NCI-H345 treated with DMSO at 0.1 percent for 48 hours (cell line): ENCODE results near the gene MICU1.
"Not testable (repeated sequence)": the region's sequence is repeated elsewhere in the genome, so short reads cannot be mapped to it uniquely, and the experiment has no call there.

Experiments used
- DNase-seq: peaks from one replicate; lab custom pipeline; 2025; ENCODE audit not compliant: unreplicated experiment; lab: John Stamatoyannopoulos, UW

MICU1 gene

DNA sequence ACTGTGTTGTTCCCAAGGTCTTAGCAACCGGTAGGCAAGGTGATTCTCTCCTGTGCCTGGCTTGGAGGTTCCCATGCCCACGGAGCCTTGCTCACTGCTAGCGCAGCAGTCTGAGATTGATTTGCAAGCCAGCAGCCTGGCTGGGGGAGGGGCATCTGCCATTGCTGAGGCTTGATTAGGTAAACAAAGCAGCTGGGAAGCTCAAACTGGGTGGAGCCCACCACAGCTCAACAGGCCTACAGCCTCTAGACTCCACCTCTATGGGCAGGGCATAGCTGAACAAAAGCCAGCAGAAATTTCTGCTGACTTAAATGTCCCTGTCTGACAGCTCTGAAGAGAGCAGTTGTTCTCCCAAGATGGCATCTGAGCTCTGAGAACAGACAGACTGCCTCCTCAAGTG is 230.3 kb downstream of the MICU1 start:
- not testable (repeated sequence) for DNase-seq

DNA sequence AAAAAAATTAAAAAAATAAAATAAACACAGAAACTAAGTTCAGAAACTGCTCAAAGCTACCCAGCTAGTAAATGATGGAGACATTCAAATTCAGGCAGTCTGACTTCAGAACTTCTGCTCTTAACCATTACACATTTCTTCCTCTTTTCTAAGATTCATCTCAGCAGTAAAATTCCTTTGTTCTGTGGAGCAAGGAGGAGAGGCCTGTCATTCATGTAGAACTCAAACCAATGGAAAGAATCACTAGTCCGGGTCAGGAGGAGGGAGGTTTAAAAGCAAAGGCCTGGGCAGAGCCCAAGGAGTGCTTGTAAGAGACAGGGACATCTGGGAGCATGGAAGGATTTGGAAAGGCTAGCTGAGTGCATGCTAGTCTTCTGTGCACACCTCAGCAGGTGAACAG is 233.3 kb downstream of the MICU1 start:
- no peak for DNase-seq

DNA sequence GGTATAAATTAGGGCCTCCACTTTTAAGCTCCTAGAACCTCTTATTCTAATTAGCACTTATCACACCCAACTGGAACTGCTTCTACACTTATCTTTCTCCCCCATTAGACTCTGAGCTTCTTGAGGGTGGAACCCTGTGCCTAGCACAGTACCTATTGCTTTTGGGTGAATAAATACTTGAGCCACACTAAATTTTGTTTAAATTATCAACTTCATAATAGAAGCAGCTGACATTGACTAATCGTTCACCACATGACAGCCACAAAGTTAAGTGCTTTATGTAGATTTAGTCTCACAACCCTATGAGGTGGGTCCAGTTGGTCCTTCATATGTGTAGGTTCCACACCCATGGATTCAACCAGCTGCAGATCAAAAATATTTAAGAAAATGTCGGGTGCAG is 235.1 kb downstream of the MICU1 start:
- no peak for DNase-seq

DNA sequence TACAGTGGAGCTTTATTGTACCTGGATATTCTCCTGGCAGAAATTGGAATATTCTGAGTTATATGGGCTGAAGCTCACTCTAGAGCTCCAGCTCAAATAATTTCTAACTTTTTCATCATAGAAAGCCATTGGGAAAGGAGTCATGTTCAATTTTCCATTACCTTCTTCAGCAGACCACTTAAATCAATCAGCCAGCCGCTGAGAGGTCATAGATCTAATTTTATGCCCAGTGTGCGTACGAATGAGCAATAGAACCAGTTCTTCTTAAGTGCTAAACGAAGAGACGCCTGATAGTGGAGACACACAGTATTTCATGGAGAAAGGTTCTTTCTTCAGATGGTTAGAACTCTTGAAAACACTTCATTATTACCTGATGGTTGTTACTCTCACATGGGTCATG is 236.2 kb downstream of the MICU1 start:
- no peak for DNase-seq

DNA sequence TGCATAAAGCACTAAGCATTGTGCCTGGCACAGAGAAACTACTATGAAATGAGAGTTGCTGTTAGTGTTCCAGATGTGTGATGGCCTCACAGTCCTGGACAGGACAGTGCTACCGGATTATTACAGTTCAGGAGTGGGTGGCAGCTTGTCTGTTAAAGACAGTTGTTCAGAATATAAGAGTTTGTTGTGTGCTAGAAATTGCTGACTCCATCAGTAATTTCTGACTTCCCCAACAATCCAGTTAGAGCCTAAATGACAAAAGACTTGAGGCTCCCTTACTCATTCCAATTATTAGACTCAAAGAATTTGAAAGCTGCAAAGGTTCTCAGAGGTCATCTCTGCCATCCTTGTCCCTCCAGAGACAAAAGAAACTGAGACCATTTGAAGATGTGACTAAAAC is 236.9 kb downstream of the MICU1 start:
- no peak for DNase-seq

DNA sequence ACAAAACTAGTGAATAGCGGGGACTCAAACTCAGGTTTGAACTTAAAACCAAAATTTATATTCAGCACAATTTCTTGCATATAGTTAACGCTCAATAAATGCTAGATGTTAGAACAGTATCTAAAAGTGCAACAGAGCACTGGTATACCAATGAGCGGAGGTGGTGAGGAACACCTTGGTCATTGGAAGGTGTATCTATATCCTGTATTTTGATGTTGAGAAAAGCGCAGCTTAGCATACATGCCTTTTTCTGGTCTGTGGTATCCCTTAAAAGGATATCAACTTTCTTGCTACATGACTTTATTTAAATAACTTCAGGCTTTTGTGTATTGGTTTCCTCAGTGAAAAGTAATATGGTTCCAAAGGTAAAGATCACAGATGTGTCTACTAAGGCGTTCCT is 237.8 kb downstream of the MICU1 start:
- no peak for DNase-seq

DNA sequence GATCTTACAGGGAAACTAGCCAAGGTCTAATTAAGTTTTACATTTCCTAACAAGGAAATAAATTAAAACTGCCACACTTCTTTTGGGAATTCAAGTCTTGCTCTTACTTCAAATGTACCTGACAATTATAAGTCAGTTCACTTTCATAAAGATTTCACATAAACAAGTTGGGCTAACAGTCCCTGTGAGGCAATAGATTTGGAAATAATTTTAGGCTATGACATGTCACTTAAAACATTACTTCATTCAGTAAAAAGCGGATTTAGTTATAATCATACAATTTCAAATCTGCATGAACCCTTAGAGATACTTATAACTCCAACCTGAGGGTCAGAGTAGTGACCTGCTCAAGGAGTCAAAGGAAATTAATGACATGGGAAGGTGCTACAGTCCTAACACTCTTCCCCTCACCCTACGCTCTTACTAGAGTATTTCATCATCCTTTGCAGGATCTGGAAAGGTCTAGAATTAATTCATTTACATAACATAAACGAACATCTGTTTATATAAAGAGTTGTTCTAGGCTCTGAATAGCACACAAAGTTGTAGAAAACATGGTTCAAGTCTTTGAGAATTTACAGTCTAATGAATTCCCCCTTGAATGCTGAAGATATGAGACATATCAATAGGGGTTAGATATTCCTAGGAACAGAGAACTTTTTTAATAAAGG is 238.8 kb downstream of the MICU1 start:
- DNase-seq, result no peak

DNA sequence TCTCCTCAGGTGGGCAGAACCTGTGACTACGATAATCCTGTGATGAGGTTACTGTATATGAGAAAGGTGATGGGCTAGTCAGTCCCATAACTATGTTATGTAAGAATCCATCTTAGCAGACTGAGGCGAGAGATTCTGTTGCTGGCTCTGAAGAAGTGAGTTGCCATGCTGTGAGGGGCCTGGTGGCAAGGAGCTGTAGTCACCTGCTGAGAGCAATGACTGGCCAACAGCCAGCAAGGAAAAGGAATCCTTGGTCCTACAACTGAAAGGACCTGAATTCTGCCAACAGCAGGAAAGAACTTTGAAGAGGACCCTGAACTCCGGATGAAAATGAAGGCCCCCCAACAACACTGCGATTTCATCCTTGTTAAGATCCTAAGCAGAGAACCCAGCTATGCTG is 240.2 kb downstream of the MICU1 start:
- DNase-seq, result no peak

DNA sequence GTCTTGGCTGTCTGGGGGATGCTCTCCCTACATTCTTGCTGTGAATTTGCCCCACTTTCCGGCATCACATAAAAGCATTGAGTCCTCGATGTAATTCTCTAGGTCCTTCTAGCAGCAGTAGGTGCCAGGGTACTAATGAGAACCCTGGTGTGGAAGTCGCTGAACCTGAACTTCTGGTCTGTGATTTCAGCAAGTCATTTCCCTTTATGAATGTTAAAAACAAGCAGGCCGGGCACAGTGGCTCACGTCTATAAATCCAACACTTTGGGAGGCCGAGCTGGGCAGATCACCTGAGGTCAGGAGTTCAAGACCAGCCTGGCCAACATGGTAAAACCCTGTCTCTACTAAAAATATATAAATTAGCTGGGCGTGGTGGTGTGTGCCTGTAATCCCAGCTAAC is 240.9 kb downstream of the MICU1 start:
- DNase-seq, result not testable (repeated sequence)

DNA sequence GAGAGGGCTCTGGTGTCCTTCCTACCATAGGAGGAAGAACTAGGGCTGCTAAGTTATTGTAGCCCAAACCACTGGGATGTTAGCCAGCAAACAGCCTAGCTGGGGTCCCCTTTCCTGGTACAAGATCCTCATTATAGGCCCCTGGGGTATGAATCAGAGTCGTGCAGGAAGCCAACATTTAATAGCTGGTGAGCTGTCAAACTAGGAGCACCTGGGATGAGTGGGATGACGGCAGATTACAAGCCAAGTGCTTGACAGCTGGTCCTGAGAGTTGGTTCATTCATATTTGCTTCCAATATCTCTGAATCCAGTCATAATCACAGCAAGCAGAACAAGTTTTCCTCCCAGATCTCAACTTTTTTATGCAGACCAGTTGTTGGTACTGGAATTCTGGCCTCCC is 246.1 kb downstream of the MICU1 start:
- DNase-seq, result no peak

DNA sequence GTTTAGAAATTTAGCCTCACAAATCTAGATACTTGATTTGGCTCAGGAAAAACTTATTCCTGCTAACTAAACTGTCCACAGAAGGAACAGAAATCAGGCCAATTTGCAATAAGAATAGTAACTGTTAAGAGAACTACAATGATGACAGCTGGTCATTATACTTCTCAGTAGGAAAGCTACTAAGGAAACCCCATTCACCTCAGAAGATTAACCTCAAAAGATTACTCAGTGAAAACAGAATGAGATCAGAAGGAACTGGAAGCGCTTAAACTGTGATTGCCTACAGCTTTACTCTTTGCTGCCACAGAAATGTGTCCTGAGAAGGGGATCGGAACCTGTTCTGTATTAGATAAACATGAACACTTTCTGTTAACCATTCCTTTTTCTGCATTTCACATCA is 246.8 kb downstream of the MICU1 start:
- DNase-seq, result no peak

DNA sequence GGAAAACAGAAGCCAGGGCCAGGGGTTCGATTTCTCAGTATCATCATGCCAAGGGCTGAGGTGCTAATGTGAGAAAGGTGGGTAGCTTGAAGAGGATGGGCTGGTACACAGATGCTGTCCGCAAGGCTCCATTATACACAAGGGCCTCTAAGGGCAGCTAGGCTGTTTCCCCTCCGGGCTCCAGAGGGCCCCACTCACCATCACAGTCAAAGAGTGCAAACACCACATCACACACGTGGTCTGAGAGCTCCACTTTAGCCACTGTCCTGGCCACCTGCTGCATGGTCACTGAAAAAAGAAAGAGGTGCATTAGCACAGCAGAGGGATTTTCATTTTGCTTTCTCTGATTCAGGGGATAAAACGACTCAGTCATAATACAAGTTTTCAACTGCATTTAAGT is 250.3 kb downstream of the MICU1 start:
- no peak for DNase-seq

DNA sequence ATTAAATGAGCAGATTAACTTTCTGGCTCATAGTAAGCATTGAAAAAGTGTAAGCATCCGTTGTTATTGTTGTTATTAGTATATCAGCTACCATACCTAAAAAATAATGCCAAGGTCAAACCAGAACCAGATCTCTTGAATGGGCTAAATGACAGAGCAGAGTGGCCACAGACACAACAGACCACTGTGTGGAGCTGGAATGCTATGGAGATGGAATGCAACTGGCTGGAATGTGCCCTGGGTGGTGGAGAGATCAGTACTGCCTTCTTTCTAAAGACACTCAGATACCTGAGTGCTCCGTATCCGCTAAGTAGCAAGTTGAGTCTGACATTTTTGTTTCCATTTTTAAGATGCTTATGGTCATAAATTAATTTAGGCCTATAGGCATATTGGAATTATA is 250.7 kb downstream of the MICU1 start:
- DNase-seq, result no peak

DNA sequence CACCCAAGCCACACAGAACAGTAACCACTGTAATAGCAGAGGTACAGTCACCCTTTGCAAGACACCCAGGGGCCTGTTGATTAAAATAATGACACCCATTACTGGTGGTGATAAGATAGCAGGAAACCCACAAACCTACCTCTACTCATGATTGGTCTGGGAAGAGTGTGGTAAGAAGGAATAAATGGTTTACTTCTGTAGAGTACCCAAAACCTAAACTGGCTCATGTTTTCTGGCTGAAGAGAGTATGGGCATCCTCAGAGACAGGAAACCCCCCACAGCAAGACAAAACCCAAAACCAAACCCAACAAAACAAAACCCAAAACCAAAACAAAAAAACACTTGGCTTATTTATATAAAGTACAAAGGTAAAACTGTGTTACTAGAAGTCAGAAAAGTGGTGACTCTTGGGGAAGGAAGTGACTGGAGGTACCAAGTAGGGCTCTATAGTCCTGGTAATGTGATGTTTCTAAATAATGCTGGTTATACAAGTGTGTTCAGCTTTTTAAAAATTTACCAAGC is 255.6 kb downstream of the MICU1 start:
- DNase-seq, result no peak

DNA sequence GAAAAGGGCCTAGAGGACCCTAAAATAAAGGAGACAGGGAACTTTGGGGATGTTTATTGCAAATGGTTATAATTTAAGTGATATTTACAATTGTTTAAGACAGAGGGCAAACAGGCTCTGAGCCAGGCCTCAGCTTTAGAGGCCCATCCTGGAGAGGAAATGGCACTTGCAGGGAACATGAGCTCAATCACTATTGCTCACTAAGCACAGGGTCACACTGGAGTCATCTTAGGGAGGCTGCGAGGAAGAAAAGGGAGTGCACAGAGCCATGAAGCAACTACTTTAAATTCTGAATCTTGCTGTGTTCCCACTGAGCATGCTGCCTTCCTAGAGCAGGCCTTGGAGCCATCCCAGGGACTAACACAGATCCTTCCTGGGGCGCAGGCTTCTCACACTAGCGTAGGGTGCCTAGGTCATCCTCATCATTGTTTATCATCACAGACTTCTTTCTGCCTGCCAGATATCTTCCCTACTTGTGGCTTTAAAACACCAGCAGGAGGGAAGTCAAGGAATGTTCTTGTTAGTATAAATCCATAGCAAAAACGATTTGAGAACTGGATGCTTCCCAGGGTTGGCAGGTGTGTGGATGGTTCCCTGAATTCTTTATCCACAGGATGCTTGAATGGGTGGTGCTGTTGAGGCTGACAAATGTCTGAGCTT is 258.4 kb downstream of the MICU1 start:
- no peak for DNase-seq

DNA sequence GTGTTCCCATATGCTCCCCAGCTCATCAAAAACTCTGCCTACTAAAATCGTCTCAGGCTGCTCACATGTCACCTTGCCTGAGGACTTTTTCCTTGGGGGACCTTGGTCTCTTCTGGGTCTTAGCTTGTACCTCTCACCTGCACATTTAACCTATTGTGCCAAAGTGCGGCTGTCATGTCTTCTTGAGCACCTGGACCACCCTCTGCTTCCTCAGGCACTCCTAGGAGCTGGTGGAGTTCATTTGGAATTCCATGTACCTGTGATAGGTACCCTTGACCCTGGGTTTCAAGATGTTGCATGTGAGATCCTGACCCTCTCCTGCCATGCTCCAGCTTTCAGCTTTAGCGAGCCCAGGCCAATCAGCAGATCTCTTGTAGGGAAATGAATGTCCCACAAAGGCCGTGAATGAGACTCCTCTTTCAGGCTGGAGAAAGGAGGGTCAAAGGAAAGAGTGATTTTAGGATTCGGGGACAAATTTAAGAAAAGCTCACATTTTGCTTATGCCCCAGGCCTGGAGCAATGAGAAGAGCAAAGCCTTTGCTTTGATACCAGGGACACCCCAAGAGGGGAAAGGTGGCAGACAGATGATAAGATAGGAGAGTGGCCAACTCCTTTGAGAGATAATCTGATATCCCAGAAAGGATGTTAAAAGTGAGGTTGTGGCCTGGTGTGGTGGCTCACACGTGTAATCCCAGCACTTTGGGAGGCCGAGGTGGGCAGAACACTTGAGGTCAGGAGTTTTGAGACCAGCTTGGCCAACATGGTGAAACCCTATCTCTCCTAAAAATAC is 260.6 kb downstream of the MICU1 start:
- no peak for DNase-seq

DNA sequence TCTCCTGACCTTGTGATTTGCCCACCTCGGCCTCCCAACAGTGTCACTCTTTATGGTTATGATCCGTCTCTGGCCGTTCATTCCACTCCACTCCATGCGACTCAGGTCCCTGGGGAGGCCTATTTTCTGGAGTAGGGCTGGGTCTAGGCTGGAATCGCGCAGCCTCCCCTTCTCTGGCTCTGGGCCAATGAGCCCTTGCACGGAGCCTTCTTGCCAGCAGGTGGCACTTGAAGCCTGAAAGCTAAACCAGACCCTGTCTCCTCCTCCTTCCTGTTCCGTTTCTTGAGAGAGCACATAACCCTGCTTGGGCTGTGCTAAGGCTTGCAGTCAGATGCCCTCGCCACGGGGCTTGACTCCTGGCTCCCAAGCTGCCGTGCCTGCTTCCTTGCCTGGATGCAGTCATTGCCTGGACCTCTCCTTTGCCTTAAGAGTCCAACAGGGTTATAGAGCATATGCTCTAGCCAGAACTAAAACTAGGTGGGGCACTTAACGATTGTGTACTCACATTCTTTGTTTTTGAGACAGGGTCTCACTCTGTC is 261.6 kb downstream of the MICU1 start:
- DNase-seq, result peak; percentile 74

DNA sequence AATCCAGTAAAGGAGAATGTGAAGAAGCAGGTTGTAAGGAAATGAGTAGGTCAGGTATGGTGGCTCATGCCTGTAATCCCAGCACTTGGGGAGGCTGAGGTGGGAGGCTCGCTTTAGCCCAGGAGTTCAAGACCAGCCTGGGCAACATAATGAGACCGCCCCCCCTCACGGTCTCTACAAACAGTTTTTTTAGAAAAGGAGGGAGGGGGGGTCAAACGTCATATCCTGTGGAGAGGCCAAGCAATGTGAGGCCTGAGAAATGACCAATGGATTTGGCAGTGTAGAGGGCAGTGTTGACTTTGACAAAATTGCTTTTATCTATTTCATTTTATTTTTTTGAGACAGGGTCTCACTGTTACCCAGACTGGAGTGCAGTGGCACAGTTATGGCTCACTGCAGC is 268.9 kb downstream of the MICU1 start:
- DNase-seq, result no peak

DNA sequence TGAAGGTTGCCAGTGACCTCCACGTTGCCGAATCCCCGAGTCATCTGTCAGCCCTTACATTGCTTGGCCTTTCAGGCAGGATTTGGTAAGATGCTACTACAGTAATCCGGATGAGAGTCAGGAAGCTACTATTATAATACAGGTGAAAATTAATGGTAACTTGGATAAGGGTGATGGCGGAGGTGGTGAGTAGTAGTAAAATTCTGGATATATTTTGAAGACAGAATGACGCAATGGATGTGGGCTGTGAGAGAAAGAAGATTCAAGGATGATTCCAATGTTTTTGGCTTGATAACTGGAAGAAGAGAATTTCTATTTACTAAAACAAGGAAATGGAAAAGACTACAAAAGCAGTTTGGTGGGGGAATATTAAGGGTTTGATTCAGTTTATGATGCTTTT is 269.8 kb downstream of the MICU1 start:
- DNase-seq, result no peak

DNA sequence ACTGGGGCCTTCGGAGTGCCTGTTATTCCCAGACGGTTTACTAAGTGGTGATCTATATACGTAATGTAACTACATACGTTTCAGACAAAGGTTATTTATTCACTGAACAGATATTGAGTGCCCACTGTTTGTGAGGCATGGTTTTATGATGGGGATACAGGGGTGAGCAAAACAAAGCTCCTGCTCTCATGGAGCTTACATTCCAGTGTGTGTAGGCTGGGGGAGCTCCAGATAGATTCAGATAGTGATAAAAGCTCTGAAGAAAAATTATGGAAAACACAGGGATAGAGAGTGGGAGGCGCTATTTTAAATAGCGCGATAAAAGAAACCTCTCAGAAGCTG is 270.7 kb downstream of the MICU1 start:
- DNase-seq, result no peak

DNA sequence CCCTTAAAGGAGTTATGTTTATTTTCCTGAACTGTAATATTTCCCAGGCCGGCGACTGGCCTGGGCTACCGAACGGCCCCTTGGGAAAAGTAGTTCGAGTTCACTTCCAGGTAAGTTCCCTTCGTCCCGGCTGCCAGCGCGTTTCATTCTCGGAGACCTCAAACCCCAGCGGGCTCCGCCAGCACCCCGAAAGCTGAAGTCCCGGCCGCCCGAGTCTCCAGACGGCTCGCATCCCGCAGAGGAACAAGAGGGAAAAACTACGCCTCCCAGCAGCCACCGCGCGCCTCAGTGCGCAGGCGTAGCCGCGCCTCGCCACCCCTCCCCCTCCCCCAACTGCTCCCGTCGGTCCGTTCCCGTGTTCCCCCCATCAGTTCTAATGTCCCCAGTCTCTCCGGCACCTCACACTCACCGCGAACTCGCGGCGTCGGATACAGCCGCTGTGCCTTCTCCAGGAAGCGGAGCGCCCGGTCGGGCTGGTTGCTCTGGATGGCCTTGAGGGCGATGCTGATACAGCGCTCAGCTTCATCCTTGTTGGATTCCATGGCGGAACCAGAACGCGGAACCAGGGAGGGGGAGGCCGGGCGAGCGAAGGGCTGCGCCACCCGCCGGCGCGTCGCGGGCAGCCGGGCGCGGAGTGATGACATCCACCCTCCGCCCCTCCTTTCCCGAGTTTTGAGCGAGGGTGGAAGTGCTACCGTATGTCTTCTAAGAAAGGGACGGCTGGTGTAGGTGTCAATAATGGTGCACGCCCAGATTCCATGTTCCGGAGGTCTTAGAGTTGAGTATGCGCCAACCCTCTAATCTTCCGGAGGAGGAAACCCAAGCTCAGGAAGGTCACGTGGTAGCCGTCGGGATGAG is 271.3 kb downstream of the MICU1 start, which contains the start of gene DNAJB12:
DNAJB12 (minus strand) TSS at position 564 of the 858 bp plus-strand sequence; CDS start at position 542, 22 bp downstream.
- DNase-seq, result peak; percentile 72
